Measurements from ENCODE around the gene KRT77. TPM values are rescaled to one million over a fixed set of nuclear protein-coding genes. Genes with fewer than 3 reads are reported as not detected.

KRT77 gene
- total RNA-seq, 2 donors from 2014 or later: 0.41 TPM; not detected in 1

DNA sequence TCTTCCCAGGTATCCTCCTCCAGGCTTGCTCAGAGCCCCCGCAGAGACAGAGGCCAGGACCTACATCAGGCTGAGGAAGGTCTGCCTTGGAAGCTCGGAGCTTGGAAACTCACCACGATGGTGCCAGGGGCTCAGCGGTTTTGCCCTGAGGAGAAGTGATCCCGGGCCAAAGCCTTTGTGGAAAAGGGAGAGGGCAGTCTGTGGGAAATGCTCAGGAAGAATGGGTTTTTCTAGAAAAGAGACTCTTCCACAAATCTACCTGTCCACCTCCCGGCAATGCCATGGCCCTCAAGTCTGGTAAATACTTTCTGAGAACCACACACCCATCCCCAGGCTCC, 59.3 kb downstream of the KRT77 start:
- Histone ChIP-seq H3K4me3 (no peak overlapping the region), H3K36me3 (no peaks in the 10 kb centered on the region), H3K9me3 (no peaks in the 10 kb centered on the region), H3K4me1 (ENCODE audit: control insufficient read depth in 1 of 2, low read depth in 2 of 2) (no peaks in the 10 kb centered on the region), H3K27me3 (replicated peaks; ENCODE audit: insufficient read depth) (no peaks in the 10 kb centered on the region), H3K27ac (no peak overlapping the region)
- DNase-seq (ENCODE audit: low spot score): no peak
- ATAC-seq (ENCODE audit: insufficient number of reproducible peaks, low FRiP score, low read depth): no peak
- TF ChIP-seq, protein P1, sequence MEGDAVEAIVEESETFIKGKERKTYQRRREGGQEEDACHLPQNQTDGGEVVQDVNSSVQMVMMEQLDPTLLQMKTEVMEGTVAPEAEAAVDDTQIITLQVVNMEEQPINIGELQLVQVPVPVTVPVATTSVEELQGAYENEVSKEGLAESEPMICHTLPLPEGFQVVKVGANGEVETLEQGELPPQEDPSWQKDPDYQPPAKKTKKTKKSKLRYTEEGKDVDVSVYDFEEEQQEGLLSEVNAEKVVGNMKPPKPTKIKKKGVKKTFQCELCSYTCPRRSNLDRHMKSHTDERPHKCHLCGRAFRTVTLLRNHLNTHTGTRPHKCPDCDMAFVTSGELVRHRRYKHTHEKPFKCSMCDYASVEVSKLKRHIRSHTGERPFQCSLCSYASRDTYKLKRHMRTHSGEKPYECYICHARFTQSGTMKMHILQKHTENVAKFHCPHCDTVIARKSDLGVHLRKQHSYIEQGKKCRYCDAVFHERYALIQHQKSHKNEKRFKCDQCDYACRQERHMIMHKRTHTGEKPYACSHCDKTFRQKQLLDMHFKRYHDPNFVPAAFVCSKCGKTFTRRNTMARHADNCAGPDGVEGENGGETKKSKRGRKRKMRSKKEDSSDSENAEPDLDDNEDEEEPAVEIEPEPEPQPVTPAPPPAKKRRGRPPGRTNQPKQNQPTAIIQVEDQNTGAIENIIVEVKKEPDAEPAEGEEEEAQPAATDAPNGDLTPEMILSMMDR (IDR thresholded peaks at IDR 0.05): no peak

DNA sequence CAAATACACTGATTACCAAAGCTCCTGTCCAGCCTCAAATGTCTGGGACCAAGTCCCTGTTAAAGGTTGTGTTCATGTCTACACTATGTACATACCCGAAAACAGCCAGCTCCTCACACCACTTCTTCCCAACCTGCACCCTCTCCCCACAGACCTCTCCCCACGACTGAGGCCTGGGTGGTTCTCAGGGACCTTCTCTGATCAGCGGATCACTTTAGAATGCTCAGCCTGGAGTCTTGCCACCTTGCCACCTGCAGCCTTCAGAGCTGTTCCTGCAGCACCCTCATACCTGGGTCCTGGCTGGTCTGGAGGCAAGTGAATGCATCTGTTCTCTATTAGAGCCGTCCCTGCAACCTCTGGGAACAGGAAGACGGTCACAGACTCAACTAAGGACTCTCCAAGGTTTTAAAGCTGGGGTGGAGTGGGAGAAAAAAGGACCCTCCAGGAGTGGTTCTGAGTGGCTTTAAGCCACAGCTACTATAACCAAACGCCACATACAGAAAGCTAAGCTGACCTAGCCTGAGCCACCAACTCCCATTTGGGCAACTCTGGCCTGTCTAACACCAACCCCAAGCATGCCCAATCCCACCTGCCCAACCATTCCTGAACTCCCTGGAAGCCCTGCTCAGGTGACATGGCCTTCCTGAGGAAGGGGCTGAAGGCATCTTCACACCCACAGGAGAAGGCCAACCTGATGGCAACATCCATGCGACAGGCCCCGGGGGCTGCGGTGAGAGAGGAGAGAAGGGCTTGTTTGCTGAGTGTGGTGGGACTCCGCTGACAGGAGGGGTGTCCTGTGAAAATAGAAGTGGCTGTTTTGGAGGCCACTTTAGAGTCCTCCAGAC, 59.9 kb downstream of the KRT77 start:
- H3K4me3 ChIP-seq: no peak overlapping the region
- TF ChIP-seq, protein P1 (IDR thresholded peaks at IDR 0.05): no peak
- no peak for DNase-seq (ENCODE audit: low spot score)
- no peak for ATAC-seq (ENCODE audit: insufficient number of reproducible peaks, low FRiP score, low read depth)
- H3K27me3 ChIP-seq (replicated peaks; ENCODE audit: insufficient read depth): no peaks in the 10 kb centered on the region
- H3K4me1 ChIP-seq (ENCODE audit: control insufficient read depth in 1 of 2, low read depth in 2 of 2): no peaks in the 10 kb centered on the region
- no peaks in the 10 kb centered on the region for H3K9me3 ChIP-seq
- H3K27ac ChIP-seq: no peak overlapping the region
- H3K36me3 ChIP-seq: no peaks in the 10 kb centered on the region

DNA sequence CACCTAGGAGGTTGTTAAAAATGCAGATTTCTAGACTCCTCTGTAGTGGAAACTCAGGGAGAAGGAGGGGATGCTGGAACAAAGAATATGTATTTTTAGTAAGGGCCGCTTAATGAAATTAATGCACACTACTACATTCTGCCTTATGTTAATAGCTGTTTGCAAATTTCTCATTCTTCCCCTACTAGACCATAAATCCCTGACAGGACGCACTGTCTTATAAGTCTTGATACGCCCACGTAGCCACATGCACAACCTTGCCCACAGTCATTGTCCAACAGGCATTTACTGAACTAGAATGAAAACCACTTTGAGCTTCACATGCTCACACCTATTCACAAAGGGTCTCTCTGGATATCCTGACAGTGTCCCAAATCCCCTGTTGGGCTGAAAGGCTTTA, 61.9 kb downstream of the KRT77 start:
- TF ChIP-seq, protein P1 (IDR thresholded peaks at IDR 0.05): no peak
- Histone ChIP-seq H3K27me3 (replicated peaks; ENCODE audit: insufficient read depth) (no peaks in the 10 kb centered on the region), H3K4me1 (ENCODE audit: control insufficient read depth in 1 of 2, low read depth in 2 of 2) (no peaks in the 10 kb centered on the region), H3K27ac (no peak overlapping the region), H3K9me3 (no peaks in the 10 kb centered on the region), H3K36me3 (no peaks in the 10 kb centered on the region), H3K4me3 (no peak overlapping the region)
- DNase-seq (ENCODE audit: low spot score) (no peak), ATAC-seq (ENCODE audit: insufficient number of reproducible peaks, low FRiP score, low read depth) (no peak)

Other genes starting within 250 kb of the KRT77 start
- not detected for gene KRT6C, start 229.7 kb downstream of the KRT77 start, total RNA-seq
- gene KRT6A, start 210.3 kb downstream of the KRT77 start, total RNA-seq: under 1 TPM in 1 of 2 donors, not detected in 1; 0.68 TPM
- 1 to 10 TPM in 1 of 2 donors, not detected in 1; 7.6 TPM for gene KRT5, start 183.1 kb downstream of the KRT77 start, total RNA-seq
- not detected for gene KRT71, start 150.4 kb downstream of the KRT77 start, total RNA-seq
- not detected for gene KRT74, start 129.7 kb downstream of the KRT77 start, total RNA-seq
- not detected for gene KRT72, start 102.1 kb downstream of the KRT77 start, total RNA-seq
- gene KRT73, start 85.0 kb downstream of the KRT77 start, total RNA-seq: not detected
- gene KRT2, start 51.3 kb downstream of the KRT77 start, total RNA-seq: 1 to 10 TPM in 1 of 2 donors, not detected in 1; 1.4 TPM
- gene KRT1, start 23.1 kb downstream of the KRT77 start, total RNA-seq: 1 to 10 TPM in 1 of 2 donors, not detected in 1; 3.5 TPM
- not detected for gene KRT76, start 73.8 kb upstream of the KRT77 start, total RNA-seq
- gene KRT3, start 92.6 kb upstream of the KRT77 start, total RNA-seq: not detected
- gene KRT4, start 110.6 kb upstream of the KRT77 start, total RNA-seq: not detected
- not detected for gene KRT79, start 130.8 kb upstream of the KRT77 start, total RNA-seq
- not detected for gene KRT78, start 145.5 kb upstream of the KRT77 start, total RNA-seq
- gene KRT8, start 201.6 kb upstream of the KRT77 start, total RNA-seq: 100 to 1,000 TPM; 130 to 175 TPM
- 10 to 100 TPM; 21.5 to 38.3 TPM for gene KRT18, start 245.6 kb upstream of the KRT77 start, total RNA-seq

Data from thoracic aorta (tissue), 2 donors.